ENCODE results near the gene IFIT1B. TPM values are rescaled to one million over a fixed set of nuclear protein-coding genes. Genes with fewer than 3 reads are reported as not detected.

IFIT1B gene
- total RNA-seq, 3 donors from 2014 or later: not detected

DNA sequence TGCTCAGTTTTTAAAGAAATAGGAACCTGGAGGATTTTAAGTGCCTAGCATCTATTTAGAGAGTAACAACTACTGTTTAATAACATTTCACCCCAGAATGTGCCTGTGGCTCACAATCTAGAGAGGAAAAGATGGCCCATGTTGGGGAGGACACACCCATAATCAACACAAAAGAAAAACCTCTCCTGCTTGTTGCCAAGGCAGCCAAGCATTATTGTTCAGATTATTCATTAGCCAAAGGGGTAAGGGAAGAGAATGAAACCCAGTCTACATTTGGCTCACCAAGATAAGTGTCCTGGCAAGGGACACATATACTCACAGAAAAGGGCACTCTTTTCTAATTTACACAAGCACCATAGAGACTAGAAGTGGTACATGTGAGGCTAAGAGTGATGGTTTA, 17.7 kb upstream of the IFIT1B start:
- Histone ChIP-seq H3K9me3 (no peaks in the 10 kb centered on the region), H3K36me3 (ENCODE audit: low read depth) (no peaks in the 10 kb centered on the region), H3K4me1 (ENCODE audit: low read depth) (peaks cover 4% of the 10 kb centered on the region), H3K4me3 (no peak overlapping the region)
- intact Hi-C loops (cut with DNase I, micrococcal nuclease): no loop called here
- peak; percentile 77 for ATAC-seq
- DNase-seq: no peak
- TF ChIP-seq, protein P1, sequence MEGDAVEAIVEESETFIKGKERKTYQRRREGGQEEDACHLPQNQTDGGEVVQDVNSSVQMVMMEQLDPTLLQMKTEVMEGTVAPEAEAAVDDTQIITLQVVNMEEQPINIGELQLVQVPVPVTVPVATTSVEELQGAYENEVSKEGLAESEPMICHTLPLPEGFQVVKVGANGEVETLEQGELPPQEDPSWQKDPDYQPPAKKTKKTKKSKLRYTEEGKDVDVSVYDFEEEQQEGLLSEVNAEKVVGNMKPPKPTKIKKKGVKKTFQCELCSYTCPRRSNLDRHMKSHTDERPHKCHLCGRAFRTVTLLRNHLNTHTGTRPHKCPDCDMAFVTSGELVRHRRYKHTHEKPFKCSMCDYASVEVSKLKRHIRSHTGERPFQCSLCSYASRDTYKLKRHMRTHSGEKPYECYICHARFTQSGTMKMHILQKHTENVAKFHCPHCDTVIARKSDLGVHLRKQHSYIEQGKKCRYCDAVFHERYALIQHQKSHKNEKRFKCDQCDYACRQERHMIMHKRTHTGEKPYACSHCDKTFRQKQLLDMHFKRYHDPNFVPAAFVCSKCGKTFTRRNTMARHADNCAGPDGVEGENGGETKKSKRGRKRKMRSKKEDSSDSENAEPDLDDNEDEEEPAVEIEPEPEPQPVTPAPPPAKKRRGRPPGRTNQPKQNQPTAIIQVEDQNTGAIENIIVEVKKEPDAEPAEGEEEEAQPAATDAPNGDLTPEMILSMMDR (IDR thresholded peaks at IDR 0.05): no peak

DNA sequence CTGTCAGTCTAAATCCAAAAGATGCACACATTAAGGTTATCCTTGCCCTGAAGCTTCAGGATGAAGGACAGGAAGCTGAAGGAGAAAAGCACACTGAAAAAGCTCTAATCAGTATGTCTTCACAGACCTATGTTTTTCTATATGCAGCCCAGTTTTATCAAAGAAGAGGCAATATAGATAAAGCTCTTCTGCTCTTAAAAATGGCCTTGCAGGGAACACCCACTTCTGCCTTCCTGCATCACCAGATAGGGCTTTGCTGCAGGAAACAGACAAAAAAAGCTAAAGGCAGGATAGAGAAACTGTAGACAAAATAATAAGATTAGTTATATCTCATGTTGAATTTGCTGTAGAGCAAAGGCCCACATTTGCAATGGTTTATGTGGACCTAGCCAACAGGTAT, 14.9 kb upstream of the IFIT1B start:
- H3K4me1 ChIP-seq (ENCODE audit: low read depth): peaks cover 7% of the 10 kb centered on the region
- no peak for DNase-seq
- H3K36me3 ChIP-seq (ENCODE audit: low read depth): no peaks in the 10 kb centered on the region
- no peak overlapping the region for H3K4me3 ChIP-seq
- H3K9me3 ChIP-seq: no peaks in the 10 kb centered on the region
- intact Hi-C loops (cut with DNase I, micrococcal nuclease): no loop called here
- TF ChIP-seq, protein P1 (IDR thresholded peaks at IDR 0.05): no peak
- ATAC-seq: no peak

DNA sequence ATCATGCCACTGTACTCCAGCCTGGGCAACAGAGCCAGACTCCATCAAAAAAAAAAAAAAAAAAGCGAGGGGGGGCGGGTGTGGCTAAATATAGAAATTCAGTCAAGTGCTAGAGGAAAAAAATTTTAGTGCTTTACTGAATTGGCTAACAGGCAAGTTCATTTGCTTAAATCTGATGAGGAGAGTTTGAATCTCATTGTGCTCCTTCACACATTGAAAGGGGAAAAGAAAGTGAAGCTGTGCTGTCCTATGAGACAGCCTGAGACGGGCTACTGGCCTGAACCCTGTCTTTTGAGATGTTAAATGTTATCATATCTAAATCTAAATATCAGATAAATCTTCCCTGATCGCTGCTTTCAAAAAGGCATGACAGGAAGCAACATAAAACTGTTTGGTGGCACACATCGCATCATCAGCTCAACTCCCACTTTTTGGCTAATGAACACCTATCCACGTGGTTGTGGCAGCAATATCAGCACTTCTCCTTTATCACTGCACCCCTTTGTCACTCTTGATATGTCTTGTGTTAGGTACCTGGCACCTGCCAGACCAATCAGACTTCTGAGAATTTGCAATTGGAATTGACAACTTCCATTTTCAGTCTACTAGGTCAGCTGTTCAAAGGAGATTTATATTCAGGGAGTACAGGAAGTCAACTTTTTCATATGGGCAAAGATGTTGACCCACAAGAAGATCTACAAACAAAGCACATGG, 14.0 kb upstream of the IFIT1B start:
- intact Hi-C loops (cut with DNase I, micrococcal nuclease): no loop called here
- ATAC-seq: no peak
- no peaks in the 10 kb centered on the region for H3K9me3 ChIP-seq
- no peak overlapping the region for H3K4me3 ChIP-seq
- TF ChIP-seq, protein P1 (IDR thresholded peaks at IDR 0.05): no peak
- no peaks in the 10 kb centered on the region for H3K36me3 ChIP-seq (ENCODE audit: low read depth)
- DNase-seq: no peak
- H3K4me1 ChIP-seq (ENCODE audit: low read depth): peaks cover 8% of the 10 kb centered on the region

DNA sequence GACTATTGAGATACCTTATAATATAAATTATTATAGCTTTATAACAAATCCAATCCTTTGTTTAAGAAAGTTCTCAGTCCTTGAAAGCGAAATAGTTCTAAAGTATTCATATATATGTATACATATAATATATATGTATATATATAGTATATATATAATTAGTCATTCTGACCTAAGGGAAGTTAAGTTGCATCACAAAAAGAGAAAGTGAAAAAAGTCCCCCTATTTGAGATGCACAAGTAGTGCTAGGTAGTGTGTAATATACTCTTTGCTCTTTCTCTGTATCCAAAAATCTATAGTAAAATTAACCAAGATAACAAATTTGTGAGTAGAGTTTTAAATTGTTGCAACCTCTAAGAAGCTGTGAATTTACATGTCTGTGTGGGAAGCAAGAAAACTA, 13.3 kb upstream of the IFIT1B start:
- peaks cover 10% of the 10 kb centered on the region for H3K4me1 ChIP-seq (ENCODE audit: low read depth)
- H3K9me3 ChIP-seq: no peaks in the 10 kb centered on the region
- intact Hi-C loops (cut with DNase I, micrococcal nuclease): no loop called here
- H3K4me3 ChIP-seq: no peak overlapping the region
- H3K36me3 ChIP-seq (ENCODE audit: low read depth): no peaks in the 10 kb centered on the region
- no peak for DNase-seq
- ATAC-seq: no peak
- TF ChIP-seq, protein P1 (IDR thresholded peaks at IDR 0.05): no peak

DNA sequence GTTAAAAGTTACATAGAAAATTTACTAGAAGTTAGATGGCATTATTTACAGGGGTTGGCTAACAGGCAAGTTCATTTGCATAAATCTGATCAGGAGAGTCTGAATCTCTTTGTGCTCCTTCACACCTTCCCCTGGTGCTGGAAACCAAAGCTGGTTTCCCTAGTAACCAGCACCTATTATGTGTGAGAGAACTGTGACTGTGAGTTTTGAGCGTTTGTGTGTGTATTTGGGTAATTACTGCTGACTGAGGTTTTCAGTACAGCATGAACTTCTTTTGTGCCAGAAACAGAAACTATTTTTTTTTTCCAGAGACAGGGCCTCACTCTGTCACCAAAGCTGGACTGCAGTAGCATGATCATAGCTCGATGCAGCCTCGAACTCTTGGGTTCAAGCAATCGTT, 10.3 kb upstream of the IFIT1B start:
- Histone ChIP-seq H3K9me3 (no peaks in the 10 kb centered on the region), H3K36me3 (ENCODE audit: low read depth) (no peaks in the 10 kb centered on the region), H3K4me1 (ENCODE audit: low read depth) (peaks cover 7% of the 10 kb centered on the region), H3K4me3 (no peak overlapping the region)
- DNase-seq (no peak), ATAC-seq (peak; percentile 18)
- TF ChIP-seq, protein P1 (IDR thresholded peaks at IDR 0.05): no peak
- intact Hi-C loops (cut with DNase I, micrococcal nuclease): no loop called here

DNA sequence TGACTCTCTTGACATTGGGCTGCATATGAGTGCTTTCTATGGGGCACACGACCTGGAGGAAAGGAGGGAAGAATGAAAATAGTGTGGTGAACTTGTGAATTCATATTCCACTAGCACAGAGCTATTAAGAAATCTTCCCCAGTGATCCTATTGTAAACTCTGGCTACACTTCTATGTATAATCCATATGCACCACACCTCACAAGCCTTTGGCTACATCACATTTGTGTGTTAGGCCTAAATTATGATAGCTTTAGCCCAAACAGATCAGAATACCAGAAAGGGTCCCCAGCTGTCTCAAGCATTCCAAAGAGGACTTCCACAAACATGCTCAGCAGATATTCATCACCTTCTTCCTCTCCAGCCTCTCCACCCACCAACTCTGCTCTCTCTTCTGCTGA, 9.7 kb upstream of the IFIT1B start:
- H3K4me1 ChIP-seq (ENCODE audit: low read depth): peaks cover 7% of the 10 kb centered on the region
- ATAC-seq (no peak), DNase-seq (no peak)
- TF ChIP-seq, protein P1 (IDR thresholded peaks at IDR 0.05): no peak
- no peak overlapping the region for H3K4me3 ChIP-seq
- no peaks in the 10 kb centered on the region for H3K36me3 ChIP-seq (ENCODE audit: low read depth)
- no peaks in the 10 kb centered on the region for H3K9me3 ChIP-seq
- intact Hi-C loops (cut with DNase I, micrococcal nuclease): no loop called here

All from mucosa of descending colon (tissue), 3 donors.